Ishikawa (cell line): ENCODE results near the gene CA12.

Experiments
- EP300 ChIP-seq: IDR thresholded peaks from 2 replicates; pipeline ENCODE4 v1.6.1; 2012; ENCODE audit warnings: borderline replicate concordance
- FOXM1 ChIP-seq: IDR thresholded peaks from 2 replicates; pipeline ENCODE4 v1.6.1; 2012; ENCODE audit warnings: low read depth, borderline replicate concordance
- RAD21 ChIP-seq: IDR thresholded peaks from 2 replicates; pipeline ENCODE4 v1.6.1; 2012; ENCODE audit warnings: low read depth
- REST ChIP-seq: IDR thresholded peaks from 2 replicates; pipeline ENCODE4 v1.6.1; 2012; ENCODE audit warnings: low read depth, mild to moderate bottlenecking
- TAF1 ChIP-seq: IDR thresholded peaks from 2 replicates; pipeline ENCODE4 v1.6.1; 2012; ENCODE audit warnings: low read depth, mild to moderate bottlenecking
- TCF12 ChIP-seq: IDR thresholded peaks from 2 replicates; pipeline ENCODE4 v1.6.1; 2012; ENCODE audit warnings: low read depth
- USF1 ChIP-seq: IDR thresholded peaks from 2 replicates; pipeline ENCODE4 v1.6.1; 2012
- TF ChIP-seq, protein P1 (sequence below): IDR thresholded peaks from 2 replicates; pipeline ENCODE4 v1.6.1; 2012

DNA sequence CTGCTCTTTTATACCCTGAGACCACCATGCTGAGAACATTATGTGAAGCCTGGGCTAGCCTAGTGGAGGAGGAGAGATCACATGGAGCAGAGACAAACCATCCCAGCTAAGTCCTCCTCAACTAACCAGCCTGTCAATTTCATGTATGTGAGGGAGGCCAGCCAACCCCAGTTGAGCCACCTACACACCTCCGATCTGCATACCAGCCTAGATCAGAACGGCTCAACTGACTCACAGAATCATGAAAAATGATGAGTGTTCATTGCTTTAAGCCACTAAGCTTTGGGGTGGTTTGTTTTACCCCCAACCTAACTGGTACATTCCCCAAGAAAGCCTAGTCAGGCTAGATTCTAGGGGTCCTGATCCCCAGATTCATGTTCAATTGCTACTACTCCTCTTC is 19.4 kb upstream of the CA12 start:
- TF ChIP-seq RAD21 (no peak), USF1 (no peak), FOXM1 (no peak), TAF1 (no peak), TCF12 (no peak), EP300 (no peak), REST (no peak)
- TF ChIP-seq, protein P1, sequence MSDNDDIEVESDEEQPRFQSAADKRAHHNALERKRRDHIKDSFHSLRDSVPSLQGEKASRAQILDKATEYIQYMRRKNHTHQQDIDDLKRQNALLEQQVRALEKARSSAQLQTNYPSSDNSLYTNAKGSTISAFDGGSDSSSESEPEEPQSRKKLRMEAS, result no peak
